ENCODE measurements around the gene XPR1. TPM values are rescaled to one million over a fixed set of nuclear protein-coding genes. Genes with fewer than 3 reads are reported as not detected.
A peak's percentile ranks its signal among the peaks of the same experiment; 100 is the strongest.

The XPR1 gene
- total and polyA plus RNA-seq, 2 of the 8 experiments (the other 6 are each of a cell fraction or from before 2014, with no cell fraction given) = 28.6 to 43.9 TPM

GRCh38 chr1:180909462-180909976 lies 277.7 kb downstream of the XPR1 start:
- ChIA-PET POLR2A (ENCODE audit: partially characterized antibody) (interaction anchor here (1.0 to 4.6 kb wide), 3 partner anchors 9 to 18 kb away, joined by 4 to 50 read pairs (median 6); no protein-coding TSS in a partner anchor), CTCF (ENCODE audit: partially characterized antibody) (interaction anchor here (0.5 to 1.5 kb wide), 5 partner anchors 8 to 191 kb away, joined by 3 to 5 read pairs (median 3); no protein-coding TSS in a partner anchor)
- H2BK15ac ChIP-seq (ENCODE audit: low read length) = no peak overlapping the region
- no peak overlapping the region for H3K4me2 ChIP-seq (ENCODE audit: insufficient read depth in 1 of 2, low read depth in 2 of 2, low read length in 2 of 2)
- no peak overlapping the region for H2BK20ac ChIP-seq (ENCODE audit: low read length)
- H3K14ac ChIP-seq (ENCODE audit: insufficient read length) = no peak overlapping the region
- no peak overlapping the region for H3K27ac ChIP-seq (ENCODE audit: low read depth, low read length)
- H2BK5ac ChIP-seq (ENCODE audit: low read depth, low read length) = no peak overlapping the region
- no peak overlapping the region for H3K4ac ChIP-seq (replicated peaks; ENCODE audit: insufficient read length, low read depth, low read length)
- H3K79me1 ChIP-seq (ENCODE audit: low read depth, low read length) = no peaks in the 10 kb centered on the region
- no peak for FAIRE-seq
- WGBS, 2 experiments (ENCODE audit: extremely low coverage in 1 of 2, insufficient coverage in 1 of 2, insufficient read length in 1 of 2, insufficient replicate concordance in 2 of 2, low coverage in 1 of 2, low lambda C conversion rate in 2 of 2, missing lambda C conversion rate in 1 of 2) = 86% methylated on average over 5 of the region's 5 CpGs; no CpG with 5 or more reads in 1 of the 2 experiments
- no peak overlapping the region for H3K9ac ChIP-seq (replicated peaks in 1 of 4; ENCODE audit: extremely low read depth in 1 of 4, low read depth in 3 of 4, low read length in 3 of 4)
- no peaks in the 10 kb centered on the region for H3K79me2 ChIP-seq (ENCODE audit: control insufficient read depth in 1 of 2, insufficient read depth in 2 of 2, low read length in 2 of 2)
- no peak overlapping the region for H3K23ac ChIP-seq (ENCODE audit: insufficient read length)
- peaks cover 0 to 8% (median 2%) of the 10 kb centered on the region in 4 experiments; a peak in 4 of 7 replicates for H3K4me1 ChIP-seq (replicated peaks in 1 of 4; ENCODE audit: control insufficient read depth in 3 of 4, insufficient read depth in 4 of 4, low read length in 3 of 4)
- H2BK12ac ChIP-seq (ENCODE audit: low read depth, low read length) = no peak overlapping the region
- H3K27me3 ChIP-seq (replicated peaks in 1 of 4; ENCODE audit: control insufficient read depth in 3 of 4, extremely low read depth in 1 of 4, insufficient read depth in 3 of 4, low read length in 3 of 4) = peaks cover 0 to 3% (median under 1%) of the 10 kb centered on the region in 4 experiments; a peak in 5 of 7 replicates
- no peak overlapping the region for H4K8ac ChIP-seq (ENCODE audit: extremely low read depth, insufficient read depth, low read length)
- no peak overlapping the region for H2AFZ ChIP-seq (ENCODE audit: low read length)
- peak in 1 of 2 experiments; percentile 17 for DNase-seq (ENCODE audit: low read depth in 1 of 2, low spot score in 2 of 2)
- H3K36me3 ChIP-seq (ENCODE audit: control insufficient read depth in 2 of 4, insufficient read depth in 4 of 4, low read length in 3 of 4) = no peaks in the 10 kb centered on the region
- H4K5ac ChIP-seq (ENCODE audit: insufficient read length, low read depth, low read length) = no peak overlapping the region
- H2BK120ac ChIP-seq (replicated peaks; ENCODE audit: low read depth, low read length) = no peak overlapping the region
- no peak overlapping the region for H2AK5ac ChIP-seq (ENCODE audit: low read depth, low read length)
- no peak overlapping the region for H4K91ac ChIP-seq (replicated peaks; ENCODE audit: insufficient read length, low read length)
- H4K20me1 ChIP-seq (replicated peaks in 1 of 2; ENCODE audit: control insufficient read depth in 1 of 2, insufficient read depth in 2 of 2, low read length in 2 of 2) = no peaks in the 10 kb centered on the region
- no peaks in the 10 kb centered on the region for H3K9me3 ChIP-seq (ENCODE audit: insufficient read depth in 2 of 2, low read depth in 1 of 2, low read length in 1 of 2)
- no peak for TF ChIP-seq TAF1 (IDR thresholded peaks at IDR 0.05; ENCODE audit: low read depth, low read length)
- TF ChIP-seq, protein P1, sequence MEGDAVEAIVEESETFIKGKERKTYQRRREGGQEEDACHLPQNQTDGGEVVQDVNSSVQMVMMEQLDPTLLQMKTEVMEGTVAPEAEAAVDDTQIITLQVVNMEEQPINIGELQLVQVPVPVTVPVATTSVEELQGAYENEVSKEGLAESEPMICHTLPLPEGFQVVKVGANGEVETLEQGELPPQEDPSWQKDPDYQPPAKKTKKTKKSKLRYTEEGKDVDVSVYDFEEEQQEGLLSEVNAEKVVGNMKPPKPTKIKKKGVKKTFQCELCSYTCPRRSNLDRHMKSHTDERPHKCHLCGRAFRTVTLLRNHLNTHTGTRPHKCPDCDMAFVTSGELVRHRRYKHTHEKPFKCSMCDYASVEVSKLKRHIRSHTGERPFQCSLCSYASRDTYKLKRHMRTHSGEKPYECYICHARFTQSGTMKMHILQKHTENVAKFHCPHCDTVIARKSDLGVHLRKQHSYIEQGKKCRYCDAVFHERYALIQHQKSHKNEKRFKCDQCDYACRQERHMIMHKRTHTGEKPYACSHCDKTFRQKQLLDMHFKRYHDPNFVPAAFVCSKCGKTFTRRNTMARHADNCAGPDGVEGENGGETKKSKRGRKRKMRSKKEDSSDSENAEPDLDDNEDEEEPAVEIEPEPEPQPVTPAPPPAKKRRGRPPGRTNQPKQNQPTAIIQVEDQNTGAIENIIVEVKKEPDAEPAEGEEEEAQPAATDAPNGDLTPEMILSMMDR (IDR thresholded peaks at IDR 0.05; ENCODE audit: control extremely low read depth in 1 of 3, insufficient read depth in 1 of 3, low read depth in 1 of 3, low read length in 3 of 3) = no peak
- TF ChIP-seq CBX5 (IDR thresholded peaks at IDR 0.05; ENCODE audit: low read depth, low read length) = no peak
- TF ChIP-seq, protein P2, sequence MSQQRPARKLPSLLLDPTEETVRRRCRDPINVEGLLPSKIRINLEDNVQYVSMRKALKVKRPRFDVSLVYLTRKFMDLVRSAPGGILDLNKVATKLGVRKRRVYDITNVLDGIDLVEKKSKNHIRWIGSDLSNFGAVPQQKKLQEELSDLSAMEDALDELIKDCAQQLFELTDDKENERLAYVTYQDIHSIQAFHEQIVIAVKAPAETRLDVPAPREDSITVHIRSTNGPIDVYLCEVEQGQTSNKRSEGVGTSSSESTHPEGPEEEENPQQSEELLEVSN (IDR thresholded peaks at IDR 0.05) = no peak
- TF ChIP-seq BRCA1 (IDR thresholded peaks at IDR 0.05; ENCODE audit: low read depth, low read length) = no peak
- no peak for TF ChIP-seq EZH2 (IDR thresholded peaks at IDR 0.05; ENCODE audit: low read depth, low read length, severe bottlenecking)
- TF ChIP-seq TAF7 (optimal IDR thresholded peaks at IDR 0.05; ENCODE audit: borderline replicate concordance, low read depth, low read length) = no peak
- no peak for TF ChIP-seq RAD21 (IDR thresholded peaks at IDR 0.05 in 1 of 2, conservative IDR thresholded peaks at IDR 0.05 in 1 of 2; ENCODE audit: low read depth in 2 of 2, low read length in 2 of 2)
- no peak for TF ChIP-seq POLR2A (IDR thresholded peaks at IDR 0.05; ENCODE audit: control extremely low read depth in 1 of 2, low read depth in 2 of 2, low read length in 2 of 2)
- H3K4me3 ChIP-seq (ENCODE audit: extremely low read depth in 1 of 4, insufficient read depth in 2 of 4, low read depth in 3 of 4, low read length in 4 of 4) = no peak overlapping the region
- peaks cover 14% of the 10 kb centered on the region; the same call in 1 of the 2 replicates for H3K23me2 ChIP-seq (ENCODE audit: low read depth, low read length)
- H3K56ac ChIP-seq (replicated peaks; ENCODE audit: insufficient read length, low read depth, low read length) = no peak overlapping the region
- no peak overlapping the region for H3K18ac ChIP-seq (ENCODE audit: extremely low read depth, low read length)

All from H1 (cell line).